HG02678 (cell line): Measurements from ENCODE around the gene KICS2.

ENCODE experiments used
- ATAC-seq: cut with Tn5 transposase; IDR thresholded peaks from one replicate; pipeline ENCODE4 v1.9.1; 2021; ENCODE audit warnings: mild to moderate bottlenecking, moderate library complexity; ENCODE audit not compliant: unreplicated experiment

KICS2 gene

DNA sequence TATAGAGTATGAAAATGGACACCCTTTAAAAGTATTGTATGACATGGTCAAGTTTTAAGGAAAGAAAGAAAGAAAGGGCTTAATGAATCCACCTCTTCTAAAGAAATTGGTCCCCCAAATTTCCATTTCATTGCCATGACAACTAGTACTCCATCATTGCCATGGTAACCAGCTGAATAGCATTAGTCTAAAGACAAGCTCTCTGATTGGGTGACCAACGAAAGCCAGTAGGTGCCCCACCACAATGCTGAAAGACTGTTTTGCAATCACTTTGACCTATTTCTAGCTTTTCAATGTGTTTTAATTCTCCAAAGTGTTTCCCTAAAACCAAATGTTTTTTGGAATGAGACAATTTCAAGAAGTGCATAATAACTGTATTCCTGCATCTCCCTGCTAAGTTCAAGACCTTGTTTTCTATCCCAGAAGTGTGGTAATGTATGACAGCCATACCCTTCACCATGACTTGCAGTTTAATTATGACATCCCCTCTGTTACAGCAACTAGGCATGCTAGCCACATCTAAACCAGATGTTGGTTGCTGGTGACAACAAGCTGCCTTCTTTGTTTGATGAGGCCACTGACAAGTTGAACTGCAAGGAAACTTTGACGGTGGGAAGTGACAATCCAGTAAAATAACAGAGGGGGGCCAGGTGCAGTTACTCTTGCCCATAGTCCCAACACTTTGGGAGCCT is 46.7 kb downstream of the KICS2 start:
- ATAC-seq, result no peak

DNA sequence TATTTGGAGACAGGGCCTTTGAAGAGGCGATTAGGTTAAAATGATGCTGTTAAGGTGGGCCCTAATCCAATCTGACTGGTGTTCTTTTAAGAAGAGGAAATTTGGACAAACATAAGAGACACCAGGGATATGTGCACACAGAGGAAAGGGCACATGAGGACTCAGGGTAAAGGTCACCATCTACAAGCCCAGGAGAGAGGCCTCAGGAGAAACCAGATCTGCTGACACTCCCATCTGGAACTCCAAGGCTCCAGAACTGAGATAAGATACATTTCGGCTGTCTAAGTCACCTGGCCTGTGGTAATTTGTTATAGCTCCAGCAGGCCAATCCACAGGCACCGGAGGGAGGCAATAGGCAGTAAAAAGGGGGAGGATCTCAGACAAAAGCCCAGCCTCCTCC is 48.6 kb downstream of the KICS2 start:
- ATAC-seq, result no peak
